ENCODE data around the gene NARS2.
"Not testable (repeated sequence)": the region's sequence is repeated elsewhere in the genome, so short reads cannot be mapped to it uniquely, and the experiment has no call there.

Gene NARS2, protein sequence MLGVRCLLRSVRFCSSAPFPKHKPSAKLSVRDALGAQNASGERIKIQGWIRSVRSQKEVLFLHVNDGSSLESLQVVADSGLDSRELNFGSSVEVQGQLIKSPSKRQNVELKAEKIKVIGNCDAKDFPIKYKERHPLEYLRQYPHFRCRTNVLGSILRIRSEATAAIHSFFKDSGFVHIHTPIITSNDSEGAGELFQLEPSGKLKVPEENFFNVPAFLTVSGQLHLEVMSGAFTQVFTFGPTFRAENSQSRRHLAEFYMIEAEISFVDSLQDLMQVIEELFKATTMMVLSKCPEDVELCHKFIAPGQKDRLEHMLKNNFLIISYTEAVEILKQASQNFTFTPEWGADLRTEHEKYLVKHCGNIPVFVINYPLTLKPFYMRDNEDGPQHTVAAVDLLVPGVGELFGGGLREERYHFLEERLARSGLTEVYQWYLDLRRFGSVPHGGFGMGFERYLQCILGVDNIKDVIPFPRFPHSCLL

DNA sequence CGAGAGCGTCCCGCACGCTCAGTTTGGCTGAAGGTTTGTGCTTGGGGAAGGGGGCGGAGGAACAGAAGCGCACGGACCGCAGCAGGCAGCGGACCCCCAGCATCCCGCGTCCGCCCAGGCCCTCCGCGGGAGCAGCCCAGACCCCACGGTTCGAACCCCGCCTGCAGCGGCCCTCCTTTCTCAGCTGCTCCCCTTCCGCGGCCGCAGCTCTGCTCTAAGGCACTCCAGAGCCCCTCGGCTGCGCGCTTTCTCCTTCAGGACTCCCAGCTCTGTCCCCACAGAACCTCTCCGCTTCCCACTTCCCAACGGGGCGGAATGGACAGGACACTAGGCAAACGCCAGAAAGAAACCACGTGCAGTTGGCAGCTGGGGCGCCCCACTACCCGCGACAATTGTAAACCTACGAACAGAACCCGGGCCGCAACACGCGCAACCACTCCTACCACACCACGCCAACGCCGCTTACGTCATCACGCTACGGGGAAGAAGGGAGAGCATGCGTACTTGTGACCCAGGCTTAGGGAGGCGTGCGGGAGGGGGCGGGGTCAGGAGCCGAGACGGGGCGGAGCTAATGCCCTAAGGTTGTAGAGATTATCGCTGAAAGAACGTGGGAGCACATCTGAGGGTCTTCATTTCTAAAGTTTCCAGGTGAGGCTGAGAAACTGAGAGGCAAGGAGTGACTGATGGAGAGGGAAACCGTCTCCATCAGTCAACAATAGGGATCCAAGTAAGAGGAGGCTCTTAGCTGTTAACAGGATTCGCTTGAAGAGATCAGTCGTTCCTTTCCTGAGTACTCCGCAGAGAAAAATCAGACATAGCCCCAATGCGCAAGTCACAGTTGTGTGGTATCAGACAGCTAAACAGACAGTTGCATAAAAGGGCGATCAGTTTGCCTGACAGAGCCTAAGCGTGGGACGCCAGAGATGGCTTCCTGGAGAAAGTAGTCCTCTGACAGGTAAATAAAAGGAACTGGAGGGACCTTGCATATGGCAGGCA is at the start of gene NARS2:
TSS of gene NARS2 (minus strand) at position 479 of the 996 bp plus-strand sequence. CDS start at position 103, 376 bp downstream.
- peak; percentile 98 for DNase-seq

DNA sequence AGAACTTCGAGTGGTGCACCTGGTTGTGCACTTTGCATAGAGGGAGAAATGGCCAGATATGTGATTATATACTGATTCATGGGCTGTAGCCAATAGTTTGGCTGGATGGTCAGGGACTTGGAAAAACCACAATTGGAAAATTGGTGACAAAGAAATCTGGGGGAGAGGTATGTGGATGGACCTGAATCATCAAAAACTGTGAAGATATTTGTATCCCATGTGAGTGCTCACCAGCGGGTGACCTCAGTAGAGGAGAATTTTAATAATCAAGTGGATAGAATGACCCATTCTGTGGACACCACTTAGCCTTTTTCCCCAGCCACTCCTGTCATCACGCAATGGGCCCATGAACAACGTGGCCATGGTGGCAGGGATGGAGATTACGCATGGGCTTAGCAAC is 48.0 kb upstream of the NARS2 start:
- DNase-seq, result no peak

DNA sequence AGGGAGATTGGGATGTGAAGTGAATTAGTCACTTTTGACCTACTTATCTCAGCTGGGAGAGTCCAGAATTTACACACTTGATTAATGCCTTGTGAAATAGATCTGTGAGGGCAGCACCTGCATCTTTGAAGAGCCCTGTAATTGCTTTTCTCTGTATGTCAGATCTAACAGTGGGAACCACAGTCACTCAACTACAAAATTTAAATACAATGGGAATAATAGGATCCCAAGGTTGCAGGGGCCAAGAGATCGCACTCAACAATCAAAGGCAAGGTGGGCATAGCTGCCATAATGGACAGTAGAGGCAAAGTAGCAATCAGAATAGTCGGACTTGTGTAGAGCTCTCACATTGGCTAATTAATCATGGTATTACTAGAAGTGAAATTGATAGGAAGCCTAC is 45.5 kb upstream of the NARS2 start:
- no peak for DNase-seq

DNA sequence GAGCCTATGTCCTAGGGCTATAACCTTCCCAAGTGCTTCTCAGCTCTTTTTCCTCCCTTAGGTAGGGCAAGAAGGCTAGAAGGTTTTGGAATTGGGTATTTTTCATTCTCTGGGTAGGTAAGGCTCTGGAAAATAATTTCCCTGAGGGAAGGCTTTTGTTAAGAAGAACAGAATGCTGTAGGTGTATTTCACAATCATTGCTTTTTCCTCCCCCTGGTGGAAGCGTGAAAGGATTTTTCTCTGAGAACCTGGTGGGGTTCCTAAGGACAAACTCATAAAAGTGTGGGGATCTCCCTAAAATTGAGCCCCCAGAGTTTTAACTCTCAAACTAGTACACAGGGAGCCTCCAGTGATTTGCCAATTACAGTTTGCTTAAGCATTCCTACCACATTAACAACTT is 41.1 kb upstream of the NARS2 start:
- no peak for DNase-seq

DNA sequence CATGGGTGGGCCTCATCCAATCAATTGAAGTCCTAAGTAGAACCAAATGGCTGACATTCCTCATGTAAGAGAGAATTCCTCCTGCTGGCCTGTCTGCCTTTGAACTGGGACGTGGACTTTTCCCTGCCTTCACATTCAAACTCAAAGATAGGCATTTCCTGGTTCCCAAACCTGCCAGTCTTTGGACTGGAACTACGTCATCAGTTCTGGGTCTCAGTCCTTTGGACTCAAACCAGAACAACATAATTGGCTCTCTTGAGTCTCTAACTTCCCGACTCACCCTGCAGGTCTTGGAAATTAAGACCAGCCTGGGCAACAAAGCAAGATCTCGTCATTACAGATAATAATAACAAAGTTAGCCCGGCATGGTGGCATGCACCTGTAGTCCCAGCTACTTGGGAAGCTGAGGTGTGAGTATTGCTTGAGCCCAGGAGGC is 38.7 kb upstream of the NARS2 start:
- no peak for DNase-seq

DNA sequence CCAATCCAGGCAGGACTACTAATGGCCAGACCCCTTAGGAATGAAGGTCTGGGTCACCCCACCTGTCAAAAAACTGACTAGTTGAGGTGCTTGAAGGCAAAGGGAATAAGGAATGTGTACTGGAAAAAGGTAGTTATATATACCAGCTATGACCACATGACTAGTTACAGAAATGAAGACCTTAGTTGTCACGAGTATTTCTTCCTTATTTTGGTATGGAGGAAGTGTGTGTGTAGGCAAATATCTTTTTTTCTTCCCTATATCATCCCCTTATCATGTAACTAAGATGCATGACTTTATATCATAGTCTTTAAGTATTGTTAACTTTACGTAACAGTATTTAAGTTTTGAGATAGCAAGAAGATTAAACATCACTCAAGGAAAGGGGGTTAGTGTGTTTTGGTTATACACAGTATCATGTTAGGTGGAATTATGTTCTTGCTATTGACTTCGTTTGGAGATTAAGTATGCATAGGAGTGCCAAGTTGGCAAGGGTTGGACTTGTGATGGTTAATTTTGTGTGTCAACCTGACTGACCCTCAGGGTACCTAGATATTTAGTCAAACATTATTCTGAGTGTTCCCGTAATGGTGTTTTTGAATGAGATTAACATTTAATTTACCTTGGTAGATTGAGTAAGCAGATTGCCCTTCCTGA is 38.2 kb upstream of the NARS2 start:
- DNase-seq, result no peak

DNA sequence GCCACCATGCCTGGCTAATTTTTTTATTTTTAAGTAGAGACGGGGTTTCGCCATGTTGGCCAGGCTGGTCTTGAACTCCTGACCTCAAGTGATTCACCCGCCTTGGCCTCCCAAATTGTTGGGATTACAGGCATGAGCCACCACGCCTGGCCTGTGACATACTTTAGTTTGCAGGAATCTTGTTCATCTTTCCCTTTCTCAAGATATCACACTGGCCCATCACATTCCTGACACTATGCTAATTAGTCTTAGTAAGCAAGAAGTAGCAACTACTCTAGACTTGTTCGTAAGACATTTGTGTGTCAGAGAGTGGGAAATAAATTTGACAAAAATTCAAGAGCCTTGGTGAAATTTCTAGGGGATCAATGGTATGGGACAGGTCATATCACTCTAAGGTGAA is 34.7 kb upstream of the NARS2 start:
- not testable (repeated sequence) for DNase-seq

DNA sequence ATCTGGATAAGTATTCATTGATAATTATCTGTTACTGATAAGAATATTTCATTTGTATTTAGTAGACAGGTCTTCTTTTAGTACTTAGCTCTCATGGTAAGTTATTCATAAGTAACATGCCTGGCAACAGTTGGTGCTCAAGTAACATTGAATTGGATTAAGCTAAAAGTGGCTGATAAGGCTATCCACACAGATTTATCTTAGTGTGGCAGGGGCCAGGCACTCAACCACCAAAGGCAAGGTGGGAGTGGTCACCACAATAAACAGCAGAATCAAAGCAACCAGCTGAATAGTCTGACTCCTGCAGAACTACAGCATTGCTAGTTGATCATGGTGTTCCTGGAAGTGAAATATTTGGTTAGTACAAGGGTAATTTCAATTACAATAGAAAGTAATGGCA is 33.0 kb upstream of the NARS2 start:
- no peak for DNase-seq

DNA sequence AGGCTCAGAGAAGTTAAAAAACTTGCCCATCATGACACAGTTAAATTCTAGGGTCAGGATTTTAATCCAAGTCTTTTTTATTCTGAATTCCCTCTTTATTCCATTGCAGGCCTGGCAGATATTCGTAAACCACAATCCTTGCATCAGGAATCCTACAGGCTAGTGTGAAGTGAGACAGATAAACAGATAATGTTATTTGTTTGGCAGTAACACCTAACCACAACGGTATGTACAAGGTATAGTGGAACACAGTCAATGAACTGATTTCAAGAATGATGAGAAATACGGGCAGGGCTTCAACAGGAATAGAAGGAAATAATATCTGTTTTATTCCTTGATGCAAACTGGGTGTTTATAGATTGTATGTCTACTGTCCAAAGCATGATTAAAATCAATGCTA is 32.0 kb upstream of the NARS2 start:
- no peak for DNase-seq

DNA sequence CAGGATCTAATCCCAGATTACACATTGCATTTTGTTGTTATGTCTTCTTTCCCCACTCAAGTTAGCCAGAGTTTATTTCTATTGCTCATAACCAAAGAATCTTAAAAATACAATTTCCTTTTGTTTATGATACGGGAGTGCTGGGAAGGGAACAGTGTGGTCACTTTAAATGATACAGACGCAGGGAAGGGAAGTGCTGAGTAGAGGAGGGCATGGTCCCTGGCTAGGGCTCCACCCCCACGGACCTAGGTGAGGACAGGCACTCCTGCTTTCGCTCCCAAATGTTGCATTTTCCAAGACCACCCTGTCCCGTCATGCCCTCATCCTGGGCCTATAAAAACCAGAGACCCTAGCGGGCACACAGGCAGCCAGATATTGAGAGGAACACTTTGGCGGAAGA is 30.6 kb upstream of the NARS2 start:
- DNase-seq, result no peak

DNA sequence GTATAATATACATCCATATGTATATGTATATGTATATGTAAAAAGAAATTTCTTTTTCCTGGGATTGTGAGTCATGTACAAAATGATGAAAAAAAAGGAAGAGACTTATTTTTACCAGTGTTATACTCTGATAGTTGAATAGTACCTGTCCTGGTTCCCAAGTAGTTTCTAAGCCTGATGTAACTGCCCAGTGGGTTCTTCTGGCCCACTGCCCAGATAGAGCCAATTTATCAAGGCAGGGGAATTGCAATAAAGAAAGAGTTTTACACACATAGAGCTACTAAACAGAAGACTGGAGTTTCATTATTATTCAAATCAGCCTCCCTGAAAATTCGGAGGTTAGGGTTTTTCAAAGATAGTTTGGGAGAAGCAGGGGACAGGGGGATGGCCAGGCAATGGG is 29.1 kb upstream of the NARS2 start:
- no peak for DNase-seq

DNA sequence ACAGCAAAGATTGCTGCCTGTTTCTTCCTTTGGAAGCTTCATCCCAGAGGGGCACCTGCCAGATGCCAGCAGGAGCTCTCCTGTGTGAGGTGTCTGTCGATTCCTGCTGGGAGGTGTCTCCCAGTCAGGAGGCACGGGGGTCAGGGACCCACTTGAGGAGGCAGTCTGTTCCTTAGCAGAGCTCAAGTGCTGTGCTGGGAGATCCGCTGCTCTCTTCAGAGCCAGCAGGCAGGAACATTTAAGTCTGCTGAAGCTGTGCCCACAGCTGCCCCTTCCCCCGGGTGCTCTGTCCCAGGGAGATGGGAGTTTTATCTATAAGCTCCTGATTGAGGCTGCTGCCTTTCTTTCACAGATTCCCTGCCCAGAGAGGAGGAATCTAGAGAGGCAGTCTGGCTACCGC is 28.1 kb upstream of the NARS2 start:
- DNase-seq, result not testable (repeated sequence)

DNA sequence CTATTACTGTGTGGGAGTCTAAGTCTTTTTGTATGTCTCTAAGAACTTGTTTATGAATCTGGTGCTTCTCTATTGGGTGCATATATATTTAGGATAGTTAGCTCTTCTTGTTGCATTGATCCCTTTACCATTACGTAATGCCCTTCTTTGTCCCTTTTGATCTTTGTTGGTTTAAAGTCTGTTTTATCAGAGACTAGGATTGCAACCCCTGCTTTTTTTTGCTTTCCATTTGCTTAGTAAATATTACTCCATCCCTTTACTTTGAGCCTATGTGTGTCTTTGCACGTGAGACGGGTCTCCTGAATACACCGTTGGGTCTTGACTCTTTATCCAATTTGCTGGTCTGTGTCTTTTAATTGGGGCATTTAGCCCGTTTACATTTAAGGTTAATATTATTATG is 26.4 kb upstream of the NARS2 start:
- DNase-seq, result not testable (repeated sequence)

DNA sequence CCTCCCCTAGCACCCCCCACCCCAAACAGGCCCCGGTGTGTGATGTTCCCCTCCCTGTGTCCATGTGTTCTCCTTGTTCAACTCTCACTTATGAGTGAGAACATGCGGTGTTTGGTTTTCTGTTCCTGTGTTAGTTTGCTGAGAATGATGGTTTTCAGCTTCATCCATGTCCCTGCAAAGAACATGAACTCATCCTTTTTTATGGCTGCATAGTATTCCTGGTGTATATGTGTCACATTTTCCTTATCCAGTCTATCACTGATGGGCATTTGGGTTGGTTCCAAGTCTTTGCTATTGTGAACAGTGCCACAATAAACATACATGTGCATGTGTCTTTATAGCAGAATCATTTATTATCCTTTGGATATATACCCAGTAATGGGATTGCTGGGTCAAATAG is 22.9 kb upstream of the NARS2 start:
- DNase-seq, result not testable (repeated sequence)

DNA sequence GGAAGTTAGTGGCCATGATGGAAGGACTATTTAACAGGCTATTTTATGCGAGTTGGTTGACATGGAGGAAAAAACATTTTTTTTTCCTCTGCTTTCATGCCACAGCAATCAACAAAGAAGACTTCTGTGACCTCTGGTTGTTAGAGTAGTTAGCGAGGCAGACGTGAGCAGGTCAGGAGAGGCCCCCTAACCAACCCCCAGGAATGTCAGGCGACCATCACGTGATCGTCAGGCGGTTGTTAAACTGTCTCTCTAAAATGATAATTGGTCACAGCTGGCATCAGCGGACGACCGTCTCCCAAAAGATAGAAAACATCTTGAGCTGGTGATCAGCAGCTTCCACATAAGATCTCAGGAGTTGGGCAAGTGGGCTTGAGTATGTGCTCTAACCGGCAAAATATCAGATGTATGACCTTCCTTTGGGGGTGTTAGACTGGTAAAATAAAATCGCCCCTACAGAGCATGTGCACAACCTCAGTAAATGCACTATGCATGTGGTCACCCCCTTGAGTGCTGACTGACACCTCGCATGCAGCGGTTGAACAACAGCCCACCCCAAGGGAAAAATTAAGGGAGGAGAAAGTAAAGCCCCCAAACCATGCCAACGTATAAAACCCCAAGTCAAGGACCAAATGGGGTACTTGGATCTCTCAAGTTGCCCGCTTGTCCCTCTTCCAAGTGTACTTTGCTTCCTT is 20.9 kb upstream of the NARS2 start:
- DNase-seq, result no peak

DNA sequence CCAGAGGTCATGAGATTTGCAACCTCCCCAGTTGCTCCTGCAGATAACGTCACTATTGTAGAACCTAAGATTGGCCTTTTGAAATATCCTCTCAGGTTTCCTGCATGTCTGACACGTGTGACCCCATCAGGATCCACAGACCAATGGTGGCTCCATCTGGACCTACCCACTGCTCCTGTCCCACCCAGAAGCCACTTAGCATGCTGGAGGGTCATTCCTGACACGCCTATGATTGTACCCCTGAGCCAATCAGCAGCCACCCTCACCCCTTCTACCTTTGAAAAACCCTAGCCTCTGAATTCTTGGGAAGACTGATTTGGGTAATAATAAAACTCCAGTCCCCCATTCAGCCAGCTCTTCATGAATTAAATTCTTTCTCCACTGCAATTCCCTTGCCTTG is 20.1 kb upstream of the NARS2 start:
- no peak for DNase-seq

DNA sequence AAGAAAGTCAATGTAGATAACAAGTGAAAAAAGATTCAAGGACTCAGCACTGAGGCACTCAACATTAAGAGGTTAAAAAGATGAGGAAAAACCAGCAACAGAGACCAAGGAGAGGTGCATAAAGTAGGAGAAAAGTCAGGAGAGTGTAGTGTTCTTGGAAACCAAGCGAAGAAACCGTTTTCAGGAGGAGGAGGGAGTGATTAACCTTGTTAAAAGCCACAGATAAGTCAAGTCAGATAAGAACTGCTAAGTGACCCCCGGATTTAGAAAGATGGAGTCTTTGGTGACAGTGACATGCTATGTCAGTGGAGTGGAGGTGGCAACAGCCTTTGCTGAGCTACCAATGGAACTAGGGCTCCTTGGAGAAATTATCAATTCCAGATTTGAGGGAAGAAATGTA is 13.9 kb upstream of the NARS2 start:
- DNase-seq, result no peak

DNA sequence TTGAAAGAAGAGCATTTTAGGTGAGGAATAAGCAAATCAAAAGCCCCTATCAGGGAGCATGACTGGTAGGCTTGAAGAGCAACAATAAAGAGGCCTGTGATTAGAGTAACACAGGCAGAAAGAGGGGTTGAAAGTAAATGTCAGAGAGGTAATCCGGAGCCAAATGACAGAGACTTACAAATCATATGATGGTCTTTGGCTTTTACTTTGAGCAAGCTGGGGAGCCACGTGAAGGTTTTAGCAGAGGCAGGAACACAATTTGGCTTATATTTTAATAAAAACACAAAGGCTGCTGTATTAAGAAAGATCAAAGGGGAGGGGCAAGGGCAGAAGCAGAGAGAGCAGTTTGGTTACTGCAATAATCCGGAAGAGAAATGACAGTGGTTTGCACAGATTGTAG is 12.8 kb upstream of the NARS2 start:
- no peak for DNase-seq

DNA sequence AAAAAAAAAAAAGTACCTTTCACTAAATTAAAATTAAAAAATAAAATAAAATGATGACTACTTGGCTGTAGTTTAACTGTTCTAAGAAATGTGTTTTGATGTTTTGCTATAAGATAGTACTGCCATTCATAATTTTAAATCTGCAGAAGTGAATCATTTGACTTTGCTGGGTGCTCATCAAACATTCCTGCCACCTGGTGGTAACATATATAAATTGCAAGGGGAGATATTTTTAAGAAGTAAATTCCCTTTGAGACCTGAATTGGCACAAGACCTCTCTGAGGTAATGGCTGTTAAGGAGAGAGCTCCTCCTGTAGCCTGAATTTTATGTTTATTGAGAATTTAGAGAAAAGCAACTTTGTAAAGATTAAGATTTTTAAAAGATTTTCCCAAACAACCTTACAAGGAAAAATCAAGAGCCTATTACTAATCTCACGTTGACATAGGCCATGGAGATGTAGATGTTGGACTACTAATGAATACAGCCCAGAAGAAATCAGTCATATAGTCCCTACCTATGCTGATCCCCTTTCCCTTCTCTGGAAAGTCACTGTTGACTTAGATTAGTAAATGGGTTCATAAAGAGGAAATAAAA is 11.9 kb upstream of the NARS2 start:
- no peak for DNase-seq

DNA sequence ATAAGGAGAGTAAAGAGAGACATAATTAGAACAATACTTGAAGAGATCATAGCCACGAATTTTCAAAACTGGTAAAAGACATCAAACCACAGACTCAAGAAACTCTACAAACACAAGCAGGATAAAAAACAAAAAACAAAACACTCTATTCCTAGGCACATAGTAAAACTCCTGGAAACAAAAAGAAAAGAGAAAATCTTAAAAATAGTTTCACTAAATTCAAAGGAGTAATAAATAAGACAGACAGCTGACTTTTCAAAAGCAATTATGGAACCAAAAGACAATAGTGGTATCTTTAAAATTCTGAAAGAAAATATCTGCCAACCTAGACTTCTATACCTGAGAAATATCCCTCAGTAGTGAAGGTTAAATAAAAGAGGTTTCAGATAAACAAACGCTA is 9.2 kb upstream of the NARS2 start:
- no peak for DNase-seq

DNA sequence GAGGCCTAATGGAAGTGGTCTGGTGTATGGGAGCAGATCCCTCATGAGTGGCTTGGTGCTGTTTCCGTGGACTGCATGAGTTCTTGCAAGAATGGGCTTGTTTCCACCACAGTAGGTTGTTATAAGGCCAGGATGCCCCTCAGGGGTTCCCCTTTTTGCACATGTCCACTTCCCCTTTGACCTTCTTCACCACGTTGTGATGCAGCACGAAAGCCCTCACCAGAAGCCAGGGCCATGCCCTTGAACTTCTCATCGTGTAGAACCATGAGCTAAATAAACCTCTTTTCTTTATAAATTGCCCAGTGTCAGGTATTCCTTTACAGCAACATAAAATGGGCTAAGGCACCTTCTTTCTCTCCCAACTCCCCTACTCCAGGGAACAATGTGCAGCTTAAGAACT is 2.8 kb upstream of the NARS2 start:
- no peak for DNase-seq

DNA sequence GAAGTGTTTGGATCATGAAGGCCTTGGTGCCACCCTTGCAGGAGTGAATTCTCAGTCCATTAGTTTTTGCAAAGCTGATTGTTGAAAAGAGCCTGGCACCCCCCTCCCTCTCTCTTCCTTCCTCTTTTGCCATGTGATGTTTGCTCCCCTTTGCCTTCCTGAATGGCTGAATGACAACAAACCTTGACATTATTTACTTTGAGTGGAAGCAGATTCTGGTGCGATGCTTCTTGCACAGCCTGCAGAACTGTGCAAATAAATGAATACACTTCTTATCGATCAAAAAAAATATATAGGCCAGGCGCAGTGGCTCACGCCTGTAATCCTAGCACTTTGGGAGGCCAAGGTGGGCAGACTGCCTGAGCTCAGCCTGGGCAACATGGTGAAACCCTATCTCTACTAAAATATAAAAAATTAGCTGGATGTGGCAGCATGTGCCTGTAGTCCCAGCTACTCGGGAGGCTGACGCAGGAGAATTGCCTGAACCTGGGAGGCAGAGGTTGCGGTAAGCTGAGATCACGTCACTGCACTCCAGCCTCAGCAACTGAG is 2.0 kb upstream of the NARS2 start:
- no peak for DNase-seq
